ENCODE results near the gene HHAT.

GRCh38 chr1:210723646-210724045 is 394.9 kb downstream of the HHAT start:
- TF ChIP-seq NFIX (CRISPR knock-in tag; IDR thresholded peaks at IDR 0.05; ENCODE audit: low read depth) = no peak
- TF ChIP-seq NFIC (IDR thresholded peaks at IDR 0.05) = no peak
- no peak for TF ChIP-seq HNRNPL (IDR thresholded peaks at IDR 0.05; ENCODE audit: low read depth, low read length)
- no peak for TF ChIP-seq HMGN3 (IDR thresholded peaks at IDR 0.05; ENCODE audit: borderline replicate concordance, extremely low read depth, insufficient read length, low read depth, low read length)
- no peak for TF ChIP-seq CTCF (IDR thresholded peaks at IDR 0.05 in 2 of 3, conservative IDR thresholded peaks at IDR 0.05 in 1 of 3; ENCODE audit: insufficient read depth in 2 of 3, low read depth in 1 of 3, low read length in 3 of 3)
- TF ChIP-seq ADNP (tag; IDR thresholded peaks at IDR 0.05) = no peak
- no peak for TF ChIP-seq KDM1A (IDR thresholded peaks at IDR 0.05)
- TF ChIP-seq RAD21 (CRISPR knock-in tag; conservative IDR thresholded peaks at IDR 0.05 in 1 of 2, IDR thresholded peaks at IDR 0.05 in 1 of 2) = no peak
- TF ChIP-seq ZNF133 (CRISPR knock-in tag; IDR thresholded peaks at IDR 0.05) = no peak
- no peak for TF ChIP-seq POLR2A (conservative IDR thresholded peaks at IDR 0.05)
- TF ChIP-seq ZNF644 (tag; IDR thresholded peaks at IDR 0.05; ENCODE audit: low read depth) = no peak
- no peak for TF ChIP-seq EZH2 (IDR thresholded peaks at IDR 0.05; ENCODE audit: borderline replicate concordance, low read depth, low read length)
- no peak for TF ChIP-seq NBN (IDR thresholded peaks at IDR 0.05; ENCODE audit: low read depth)
